GM12875 (cell line): ENCODE results near the gene LELP1.

ENCODE experiments used
- H3K4me3 ChIP-seq: one replicate; pipeline ENCODE4 v1.5.1; 2011; ENCODE audit warnings: low read depth, low read length, control low read depth
- TF ChIP-seq, protein P1 (sequence below): IDR thresholded peaks from 2 replicates; pipeline ENCODE4 v1.5.1; 2011; ENCODE audit warnings: low read depth, mild to moderate bottlenecking, control low read depth, inconsistent platforms, low read length, moderate library complexity, borderline replicate concordance; ENCODE audit not compliant: insufficient read depth

The LELP1 gene

DNA sequence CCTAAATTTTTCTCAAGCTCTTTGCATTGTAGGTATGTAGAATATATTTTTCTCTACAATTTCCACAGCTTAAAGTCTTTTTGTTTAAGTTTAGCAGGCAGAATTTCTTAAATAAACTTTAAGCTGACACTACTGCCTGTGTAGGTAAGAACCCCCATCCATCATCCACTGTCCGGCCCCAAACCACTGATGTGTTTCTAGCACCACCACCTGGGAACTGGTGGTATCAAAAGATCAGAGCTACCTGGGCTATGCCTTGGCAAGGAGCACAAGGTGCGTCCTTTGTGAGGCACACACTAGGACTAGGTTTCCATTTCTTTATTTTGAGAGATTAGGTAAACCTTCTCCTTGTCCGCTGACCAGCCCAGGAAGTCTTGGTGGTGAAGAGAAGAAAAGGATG is 10.5 kb upstream of the LELP1 start:
- no peak overlapping the region for H3K4me3 ChIP-seq
- TF ChIP-seq, protein P1, sequence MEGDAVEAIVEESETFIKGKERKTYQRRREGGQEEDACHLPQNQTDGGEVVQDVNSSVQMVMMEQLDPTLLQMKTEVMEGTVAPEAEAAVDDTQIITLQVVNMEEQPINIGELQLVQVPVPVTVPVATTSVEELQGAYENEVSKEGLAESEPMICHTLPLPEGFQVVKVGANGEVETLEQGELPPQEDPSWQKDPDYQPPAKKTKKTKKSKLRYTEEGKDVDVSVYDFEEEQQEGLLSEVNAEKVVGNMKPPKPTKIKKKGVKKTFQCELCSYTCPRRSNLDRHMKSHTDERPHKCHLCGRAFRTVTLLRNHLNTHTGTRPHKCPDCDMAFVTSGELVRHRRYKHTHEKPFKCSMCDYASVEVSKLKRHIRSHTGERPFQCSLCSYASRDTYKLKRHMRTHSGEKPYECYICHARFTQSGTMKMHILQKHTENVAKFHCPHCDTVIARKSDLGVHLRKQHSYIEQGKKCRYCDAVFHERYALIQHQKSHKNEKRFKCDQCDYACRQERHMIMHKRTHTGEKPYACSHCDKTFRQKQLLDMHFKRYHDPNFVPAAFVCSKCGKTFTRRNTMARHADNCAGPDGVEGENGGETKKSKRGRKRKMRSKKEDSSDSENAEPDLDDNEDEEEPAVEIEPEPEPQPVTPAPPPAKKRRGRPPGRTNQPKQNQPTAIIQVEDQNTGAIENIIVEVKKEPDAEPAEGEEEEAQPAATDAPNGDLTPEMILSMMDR = peak; percentile 52; the same call in 1 of the 2 replicates

DNA sequence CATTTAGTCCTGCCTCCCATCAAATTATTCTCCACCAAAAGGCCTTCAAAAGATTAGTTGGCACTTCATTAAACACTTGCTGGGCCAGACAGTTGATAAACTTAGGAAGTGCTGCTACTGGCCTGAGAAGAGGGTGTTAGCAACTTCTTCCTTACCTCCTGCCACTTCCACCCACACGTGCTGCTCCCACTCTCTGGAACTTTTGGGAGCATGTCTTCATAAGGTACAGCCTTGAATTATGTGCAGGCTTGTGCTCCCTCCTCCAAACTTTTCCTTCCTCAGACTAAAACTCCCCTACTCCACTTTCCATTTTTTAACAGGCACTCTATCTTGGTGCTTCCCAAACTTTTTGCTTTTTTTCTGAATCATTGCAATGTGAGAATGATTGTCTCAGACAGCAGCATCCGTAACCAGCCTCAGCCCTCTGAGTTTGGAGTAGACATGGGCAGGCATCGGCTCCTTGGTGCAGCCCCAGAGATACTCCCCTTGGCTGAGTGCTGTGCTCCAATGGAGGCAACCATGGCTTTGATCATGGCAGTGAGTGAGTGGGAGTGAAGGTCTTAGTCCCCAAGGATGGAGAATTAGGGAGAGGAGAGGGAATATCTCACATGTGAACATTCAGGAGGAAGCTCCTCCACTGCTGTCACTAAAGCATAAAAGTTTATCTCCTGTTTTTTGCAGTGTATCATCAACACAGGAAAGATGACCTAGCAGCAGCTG is 8.7 kb upstream of the LELP1 start:
- TF ChIP-seq, protein P1 = no peak
- no peak overlapping the region for H3K4me3 ChIP-seq

- H3K4me3 ChIP-seq = no peak overlapping the region
- TF ChIP-seq, protein P1 = no peak
These were observed 8.0 kb upstream of the LELP1 start for GRCh38 chr1:153195216-153195615.

GRCh38 chr1:153202006-153202405 is 1.2 kb upstream of the LELP1 start:
- TF ChIP-seq, protein P1 = no peak
- H3K4me3 ChIP-seq = no peak overlapping the region

DNA sequence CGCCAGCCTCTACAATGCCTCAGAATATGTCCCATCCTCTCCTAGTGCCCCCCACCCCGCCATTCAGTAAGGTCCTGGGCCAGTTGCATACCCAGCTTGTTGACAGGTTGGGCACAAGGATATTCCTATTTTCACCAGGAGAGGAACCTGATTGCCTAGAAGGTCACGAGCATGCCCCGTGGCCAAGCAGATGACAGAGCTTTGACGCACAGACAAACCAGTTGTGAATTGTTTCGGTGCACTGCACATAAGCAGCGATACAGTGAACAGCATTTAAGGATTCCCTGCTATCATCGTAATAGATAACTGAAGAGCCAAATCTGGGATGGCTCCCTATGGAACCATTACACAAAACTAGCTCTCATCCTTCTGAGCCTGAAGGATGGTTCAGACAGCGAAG is 3.4 kb downstream of the LELP1 start:
- H3K4me3 ChIP-seq = no peak overlapping the region

GRCh38 chr1:153210206-153210605 is 7.0 kb downstream of the LELP1 start:
- TF ChIP-seq, protein P1 = no peak
- no peak overlapping the region for H3K4me3 ChIP-seq

More for the DNA sequence above, 3.4 kb downstream of the LELP1 start:
- TF ChIP-seq, protein P1 = no peak

- H3K4me3 ChIP-seq = no peak overlapping the region
- TF ChIP-seq, protein P1 = no peak
These were observed 9.0 kb downstream of the LELP1 start for GRCh38 chr1:153212201-153212600.
